Suprapubic skin (tissue), 3 donors: Measurements from ENCODE around the gene CRABP2.

Experiments
- POLR2A ChIP-seq, 2 donors: fragments of 450-650 bp; IDR thresholded peaks; one replicate each; pipeline ENCODE4 v1.6.1; 2017; ENCODE audit warnings: antibody characterized with exemption in 2 of 2, mild to moderate bottlenecking in 2 of 2, moderate library complexity in 2 of 2
- TF ChIP-seq, protein P1 (sequence below), 2 donors: fragments of 200-600 bp in 1 of 2; fragments of 450-650 bp in 1 of 2; sonication (generic) in 1 of 2; IDR thresholded peaks; one replicate each; pipeline ENCODE4 v1.5.1; 2016 to 2019; ENCODE audit warnings: antibody characterized with exemption in 2 of 2, mild to moderate bottlenecking in 1 of 2, moderate library complexity in 1 of 2

DNA sequence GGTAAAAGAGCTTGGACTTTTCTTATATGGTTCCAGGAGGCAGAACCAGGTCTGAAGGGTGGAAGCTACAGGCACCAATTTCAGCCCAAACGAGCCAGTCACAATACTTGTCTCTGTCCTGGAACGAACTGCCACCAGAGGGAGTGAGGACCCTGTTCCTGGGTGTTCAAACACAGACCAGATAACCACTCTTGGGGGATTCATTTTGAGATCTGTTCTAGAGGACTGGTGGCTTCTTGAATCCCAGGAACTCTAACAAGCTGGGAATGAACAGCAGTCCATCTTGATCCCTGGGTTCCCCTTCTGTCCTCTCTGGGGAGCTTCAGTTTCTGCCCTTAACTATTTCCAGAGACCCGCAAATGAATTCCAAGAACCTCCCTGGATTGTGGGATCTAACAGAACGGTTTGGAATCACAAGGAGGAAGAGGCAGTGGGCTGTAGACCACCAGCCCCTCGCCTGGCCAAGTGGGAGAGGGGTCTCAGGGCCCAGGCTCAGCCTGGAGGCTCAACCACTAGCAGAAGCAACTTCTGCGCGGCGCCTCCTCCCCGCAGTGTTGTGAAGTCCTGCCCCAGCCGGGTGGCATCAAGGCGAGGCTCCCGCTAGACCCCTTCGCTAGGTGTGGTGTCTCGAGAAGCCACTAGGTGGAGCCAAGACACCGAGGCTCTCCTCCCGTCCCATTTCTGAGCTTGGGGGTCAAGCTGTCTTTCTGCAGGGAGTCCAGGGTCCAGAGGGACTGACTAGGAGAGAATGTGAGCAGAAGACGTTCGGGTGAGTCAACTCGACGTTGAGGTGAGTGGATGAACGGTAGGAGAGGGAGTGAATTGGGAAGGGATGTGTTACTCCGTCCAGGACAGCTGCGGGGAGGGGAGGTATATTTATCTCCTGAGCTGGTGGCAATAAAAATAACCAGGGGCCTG is 16.1 kb downstream of the CRABP2 start:
- TF ChIP-seq, protein P1, sequence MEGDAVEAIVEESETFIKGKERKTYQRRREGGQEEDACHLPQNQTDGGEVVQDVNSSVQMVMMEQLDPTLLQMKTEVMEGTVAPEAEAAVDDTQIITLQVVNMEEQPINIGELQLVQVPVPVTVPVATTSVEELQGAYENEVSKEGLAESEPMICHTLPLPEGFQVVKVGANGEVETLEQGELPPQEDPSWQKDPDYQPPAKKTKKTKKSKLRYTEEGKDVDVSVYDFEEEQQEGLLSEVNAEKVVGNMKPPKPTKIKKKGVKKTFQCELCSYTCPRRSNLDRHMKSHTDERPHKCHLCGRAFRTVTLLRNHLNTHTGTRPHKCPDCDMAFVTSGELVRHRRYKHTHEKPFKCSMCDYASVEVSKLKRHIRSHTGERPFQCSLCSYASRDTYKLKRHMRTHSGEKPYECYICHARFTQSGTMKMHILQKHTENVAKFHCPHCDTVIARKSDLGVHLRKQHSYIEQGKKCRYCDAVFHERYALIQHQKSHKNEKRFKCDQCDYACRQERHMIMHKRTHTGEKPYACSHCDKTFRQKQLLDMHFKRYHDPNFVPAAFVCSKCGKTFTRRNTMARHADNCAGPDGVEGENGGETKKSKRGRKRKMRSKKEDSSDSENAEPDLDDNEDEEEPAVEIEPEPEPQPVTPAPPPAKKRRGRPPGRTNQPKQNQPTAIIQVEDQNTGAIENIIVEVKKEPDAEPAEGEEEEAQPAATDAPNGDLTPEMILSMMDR (IDR thresholded peaks at IDR 0.05) = peak; percentile 84 to 89
- no peak for TF ChIP-seq POLR2A (IDR thresholded peaks at IDR 0.05)
